GM23338 (cell line): Measurements from ENCODE around the gene PIGS. TPM values are rescaled to one million over a fixed set of nuclear protein-coding genes. Genes with fewer than 3 reads are reported as not detected.

Experiments used
- ATAC-seq: fragments of 200-7000 bp; cut with Tn5 transposase; 3 replicates; pipeline ENCODE4 v1.9.1; 2020
- DNase-seq: peaks from one replicate; pipeline ENCODE4 v3.0.0-alpha.2; 2015; ENCODE audit warnings: low spot score
- H2AFZ ChIP-seq: fragments of 200-600 bp; sonication (generic); 2 replicates; pipeline ENCODE4 v1.8.0; 2016; ENCODE audit warnings: antibody characterized with exemption, mild to moderate bottlenecking, moderate library complexity
- H3F3A ChIP-seq: fragments of 200-600 bp; sonication (generic); replicated peaks from 2 replicates; pipeline ENCODE4 v1.8.0; 2017; ENCODE audit warnings: antibody characterized with exemption, mixed run types, low read depth
- H3K27ac ChIP-seq: fragments of 200-600 bp; sonication (generic); 2 replicates; pipeline ENCODE4 v1.6.1; 2016; ENCODE audit warnings: low read depth
- H3K27me3 ChIP-seq: fragments of 200-600 bp; sonication (generic); 2 replicates; pipeline ENCODE4 v1.8.0; 2016; ENCODE audit warnings: mild to moderate bottlenecking, mixed run types, moderate library complexity; ENCODE audit not compliant: insufficient read depth
- H3K36me3 ChIP-seq: fragments of 200-600 bp; sonication (generic); 2 replicates; pipeline ENCODE4 v1.8.0; 2016; ENCODE audit warnings: mild to moderate bottlenecking; ENCODE audit not compliant: insufficient read depth
- H3K4me1 ChIP-seq: fragments of 200-600 bp; sonication (generic); 2 replicates; pipeline ENCODE4 v1.8.0; 2016; ENCODE audit warnings: mild to moderate bottlenecking, moderate library complexity; ENCODE audit not compliant: insufficient read depth
- H3K4me2 ChIP-seq: fragments of 200-600 bp; sonication (generic); 2 replicates; pipeline ENCODE4 v1.7.1; 2017; ENCODE audit warnings: mixed run types
- H3K4me3 ChIP-seq: fragments of 200-600 bp; sonication (generic); 2 replicates; pipeline ENCODE4 v1.6.1; 2016; ENCODE audit warnings: mixed run types
- H3K79me2 ChIP-seq: fragments of 200-600 bp; sonication (generic); replicated peaks from 2 replicates; pipeline ENCODE4 v1.8.0; 2017; ENCODE audit warnings: mild to moderate bottlenecking; ENCODE audit not compliant: insufficient read depth
- H3K9me2 ChIP-seq: fragments of 200-600 bp; sonication (generic); 2 replicates; pipeline ENCODE4 v1.8.0; 2017; ENCODE audit not compliant: insufficient read depth
- H4K20me1 ChIP-seq: fragments of 200-600 bp; sonication (generic); replicated peaks from 2 replicates; pipeline ENCODE4 v1.8.0; 2017; ENCODE audit warnings: mild to moderate bottlenecking; ENCODE audit not compliant: insufficient read depth
- H3K27ac Mint-ChIP-seq: 2 replicates; pipeline ENCODE4 v1.8.0; 2020; ENCODE audit warnings: inconsistent platforms, mild to moderate bottlenecking, moderate library complexity, mixed read lengths
- H3K27me3 Mint-ChIP-seq: 3 replicates; pipeline ENCODE4 v1.8.0; 2022; ENCODE audit warnings: low read depth, mild to moderate bottlenecking, moderate library complexity, mixed read lengths, inconsistent platforms; ENCODE audit not compliant: insufficient read depth, poor library complexity
- H3K36me3 Mint-ChIP-seq: 3 replicates; pipeline ENCODE4 v1.8.0; 2021; ENCODE audit warnings: low read depth, mild to moderate bottlenecking, inconsistent platforms, moderate library complexity, mixed read lengths
- H3K4me1 Mint-ChIP-seq: 3 replicates; pipeline ENCODE4 v1.8.0; 2020; ENCODE audit warnings: mild to moderate bottlenecking, inconsistent platforms, mixed read lengths
- H3K4me3 Mint-ChIP-seq: 3 replicates; pipeline ENCODE4 v1.8.0; 2021; ENCODE audit warnings: moderate library complexity, mild to moderate bottlenecking, inconsistent platforms, mixed read lengths
- H3K9me3 Mint-ChIP-seq: 3 replicates; pipeline ENCODE4 v1.8.0; 2020; ENCODE audit warnings: moderate library complexity, mild to moderate bottlenecking, inconsistent platforms, mixed read lengths
- CREB1 ChIP-seq: fragments of 250-450 bp; sonication (Bioruptor Pico); IDR thresholded peaks from 2 replicates; pipeline ENCODE4 v1.5.0; 2020; ENCODE audit warnings: low read depth, mild to moderate bottlenecking, moderate library complexity
- EZH2phosphoT487 ChIP-seq: fragments of 200-600 bp; sonication (generic); IDR thresholded peaks from one replicate; pipeline ENCODE4 v1.8.1; 2018; ENCODE audit warnings: antibody characterized with exemption; ENCODE audit not compliant: unreplicated experiment
- NANOG ChIP-seq: IDR thresholded peaks from 2 replicates; pipeline ENCODE4 v1.6.1; 2016; ENCODE audit warnings: antibody characterized with exemption, borderline replicate concordance
- POLR2AphosphoS5 ChIP-seq: IDR thresholded peaks from 2 replicates; pipeline ENCODE4 v1.6.1; 2016; ENCODE audit warnings: antibody characterized with exemption, low read depth
- STAT1 ChIP-seq: IDR thresholded peaks from one replicate; pipeline ENCODE4 v1.6.1; 2016; ENCODE audit warnings: antibody characterized with exemption; ENCODE audit not compliant: unreplicated experiment
- ZNF114 ChIP-seq: fragments of 250-450 bp; sonication (Bioruptor Pico); IDR thresholded peaks from 2 replicates; pipeline ENCODE4 v1.5.0; 2020; ENCODE audit warnings: mild to moderate bottlenecking, moderate library complexity
- ZNF331 ChIP-seq: fragments of 250-450 bp; sonication (Bioruptor Pico); IDR thresholded peaks from 2 replicates; pipeline ENCODE4 v1.5.0; 2020; ENCODE audit warnings: low read depth, mild to moderate bottlenecking, moderate library complexity
- polyA plus RNA-seq: library from polyadenylated mRNA; unstranded; fragments of >200 nt; fragmentation: Nextera tagmentation; extraction: Ambion mirVana; gene quantifications from 2 replicates; pipeline ENCODE4 v1.2.1, GENCODE V29; 2016
- total RNA-seq: library from RNA; depleted of rRNA; stranded (reverse); fragments of >200 nt; shearing (Covaris generic); gene quantifications from 2 replicates; pipeline ENCODE4 v1.2.3, GENCODE V29; 2014
- TF ChIP-seq, protein P1 (sequence below), 2 experiments: fragments of 200-600 bp in 1 of 2; sonication (generic) in 1 of 2; conservative IDR thresholded peaks; 2 replicates each; pipeline versions ENCODE4 v1.5.1 to v1.6.1; 2016 to 2017; ENCODE audit warnings: antibody characterized with exemption in 2 of 2, low read depth in 2 of 2, mild to moderate bottlenecking in 2 of 2, moderate library complexity in 1 of 2
- TF ChIP-seq, protein P2 (sequence below): fragments of 250-450 bp; sonication (Bioruptor Pico); IDR thresholded peaks from 2 replicates; pipeline ENCODE4 v1.5.0; 2020; ENCODE audit warnings: mild to moderate bottlenecking, moderate library complexity
- TF ChIP-seq, protein P3 (sequence below): IDR thresholded peaks from 2 replicates; pipeline ENCODE4 v1.6.1; 2016; ENCODE audit warnings: antibody characterized with exemption

Gene PIGS
- total and polyA plus RNA-seq, 2 experiments from 2014 or later, result 16.4 to 53.2 TPM

DNA sequence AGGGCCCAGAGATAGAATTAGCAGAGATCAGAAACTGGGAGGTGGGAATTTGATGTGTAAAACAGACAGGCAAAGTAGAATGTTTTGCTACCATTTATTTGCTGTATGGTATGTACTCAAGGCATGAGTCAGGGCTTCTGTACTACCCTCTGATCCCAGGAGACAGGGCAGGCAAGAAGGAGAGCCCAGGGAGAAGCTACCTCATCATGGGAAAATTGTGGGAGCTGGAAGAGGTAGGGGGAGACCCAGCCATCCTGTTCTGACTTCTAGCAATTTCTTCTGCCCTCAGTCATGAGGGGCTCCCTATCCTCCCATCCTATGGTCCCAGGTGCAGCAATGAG is 1.7 kb upstream of the PIGS start (continued):
- TF ChIP-seq POLR2AphosphoS5, result no peak
- TF ChIP-seq, protein P1, sequence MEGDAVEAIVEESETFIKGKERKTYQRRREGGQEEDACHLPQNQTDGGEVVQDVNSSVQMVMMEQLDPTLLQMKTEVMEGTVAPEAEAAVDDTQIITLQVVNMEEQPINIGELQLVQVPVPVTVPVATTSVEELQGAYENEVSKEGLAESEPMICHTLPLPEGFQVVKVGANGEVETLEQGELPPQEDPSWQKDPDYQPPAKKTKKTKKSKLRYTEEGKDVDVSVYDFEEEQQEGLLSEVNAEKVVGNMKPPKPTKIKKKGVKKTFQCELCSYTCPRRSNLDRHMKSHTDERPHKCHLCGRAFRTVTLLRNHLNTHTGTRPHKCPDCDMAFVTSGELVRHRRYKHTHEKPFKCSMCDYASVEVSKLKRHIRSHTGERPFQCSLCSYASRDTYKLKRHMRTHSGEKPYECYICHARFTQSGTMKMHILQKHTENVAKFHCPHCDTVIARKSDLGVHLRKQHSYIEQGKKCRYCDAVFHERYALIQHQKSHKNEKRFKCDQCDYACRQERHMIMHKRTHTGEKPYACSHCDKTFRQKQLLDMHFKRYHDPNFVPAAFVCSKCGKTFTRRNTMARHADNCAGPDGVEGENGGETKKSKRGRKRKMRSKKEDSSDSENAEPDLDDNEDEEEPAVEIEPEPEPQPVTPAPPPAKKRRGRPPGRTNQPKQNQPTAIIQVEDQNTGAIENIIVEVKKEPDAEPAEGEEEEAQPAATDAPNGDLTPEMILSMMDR (conservative IDR thresholded peaks at IDR 0.05; ENCODE audit: low read depth in 2 of 2), result no peak

DNA sequence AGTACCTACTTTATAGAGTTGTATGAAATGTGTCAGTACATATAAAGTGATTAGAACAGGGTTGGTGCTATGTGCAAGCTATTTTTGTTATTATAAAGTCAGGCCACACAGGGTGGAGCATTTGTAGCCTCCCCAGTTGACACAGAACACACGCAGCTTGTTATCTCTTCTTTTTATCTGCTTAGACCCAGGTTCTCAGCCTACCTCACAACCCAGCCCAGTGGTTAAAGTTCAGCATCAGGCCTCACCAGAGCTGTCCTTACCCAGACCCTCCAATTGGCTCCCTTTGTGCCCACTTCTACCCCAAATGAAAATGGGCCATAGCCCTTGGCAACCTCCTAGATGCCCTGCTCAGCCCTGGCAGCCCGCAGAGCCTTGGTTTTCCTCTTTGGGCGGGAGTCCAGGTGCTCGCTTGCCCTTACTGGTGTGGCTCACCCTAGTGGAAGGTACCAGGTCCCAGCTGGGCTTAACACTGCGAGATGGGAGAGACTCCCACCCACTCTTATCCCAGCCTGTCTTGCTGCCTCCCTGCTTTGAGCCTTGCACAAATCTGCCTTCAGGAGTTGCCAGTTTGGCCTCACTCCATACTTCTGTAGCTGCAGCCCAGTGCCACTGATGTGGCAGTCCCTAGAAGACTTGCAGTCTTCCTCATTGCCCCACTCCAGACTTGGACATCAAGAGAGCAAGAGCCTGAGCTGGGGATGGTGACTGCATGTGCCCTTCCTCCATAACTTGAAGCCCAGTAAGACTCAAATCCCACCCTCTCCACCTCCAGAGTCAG is 1.1 kb upstream of the PIGS start:
- Mint-ChIP-seq H3K4me1 (peaks cover 33% of the 10 kb centered on the region), H3K9me3 (no peaks in the 10 kb centered on the region)

DNA sequence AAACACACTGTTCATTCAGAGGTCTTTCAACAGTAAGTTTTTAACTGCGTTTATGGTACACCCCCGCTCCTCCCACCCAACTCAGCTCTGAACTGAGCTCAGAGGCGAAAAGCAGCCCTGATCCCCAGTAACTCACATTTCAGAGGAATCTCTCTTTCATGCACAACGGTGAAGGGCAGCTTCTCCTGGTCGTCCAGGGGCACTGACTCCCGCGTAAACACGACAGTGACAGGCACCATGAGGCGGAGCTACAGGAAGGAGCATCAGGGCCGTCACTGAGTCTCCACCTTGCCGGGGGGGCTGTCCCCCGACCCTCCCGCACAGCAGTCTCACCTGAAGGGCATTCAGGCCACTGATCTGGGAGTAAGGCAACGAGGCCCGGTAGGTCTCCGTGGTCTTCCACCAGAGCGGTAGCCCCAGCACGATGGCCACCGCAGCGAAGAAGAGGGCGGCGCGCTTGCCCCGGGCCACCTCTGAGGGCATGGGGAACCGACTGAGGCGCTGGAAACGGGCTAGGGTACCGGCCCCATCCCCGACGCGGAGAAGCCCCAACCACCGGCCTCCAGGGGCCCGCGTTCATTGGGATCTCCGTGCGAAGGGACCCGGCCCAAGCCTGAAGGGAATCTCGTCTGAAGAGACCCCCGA is 486 bp downstream of the PIGS start:
- Mint-ChIP-seq H3K9me3 (no peaks in the 10 kb centered on the region), H3K27ac (peak overlapping the region; percentile 90), H3K4me3 (peak overlapping the region; percentile 97), H3K27me3 (peaks cover 15% of the 10 kb centered on the region), H3K4me1 (peaks cover 22% of the 10 kb centered on the region), H3K36me3 (peaks cover 11% of the 10 kb centered on the region; the same call in 1 of the 3 replicates)
- H3K4me2 ChIP-seq, result peak overlapping the region; percentile 97
- peaks cover 3% of the 10 kb centered on the region for H4K20me1 ChIP-seq
- H3K4me1 ChIP-seq, result peaks cover 20% of the 10 kb centered on the region
- H3F3A ChIP-seq, result peaks cover 4% of the 10 kb centered on the region; the same call in 1 of the 2 replicates
- DNase-seq (peak; percentile 71), ATAC-seq (peak; percentile 49)
- no peaks in the 10 kb centered on the region for H3K9me2 ChIP-seq
- 0 out of 2 replicates have a peak overlapping the region, but pooled peaks have one; percentile 69 for H3K27ac ChIP-seq
- H3K27me3 ChIP-seq, result peaks cover 4% of the 10 kb centered on the region; the same call in 1 of the 2 replicates
- H3K79me2 ChIP-seq, result peaks cover 43% of the 10 kb centered on the region
- H3K4me3 ChIP-seq, result peak overlapping the region; percentile 95
- H2AFZ ChIP-seq, result peak overlapping the region; percentile 96
- no peaks in the 10 kb centered on the region; the same call in none of the 2 replicates for H3K36me3 ChIP-seq
- no peak for TF ChIP-seq STAT1
- TF ChIP-seq EZH2phosphoT487, result no peak
- TF ChIP-seq ZNF331 (CRISPR knock-in tag), result no peak
- TF ChIP-seq, protein P2, sequence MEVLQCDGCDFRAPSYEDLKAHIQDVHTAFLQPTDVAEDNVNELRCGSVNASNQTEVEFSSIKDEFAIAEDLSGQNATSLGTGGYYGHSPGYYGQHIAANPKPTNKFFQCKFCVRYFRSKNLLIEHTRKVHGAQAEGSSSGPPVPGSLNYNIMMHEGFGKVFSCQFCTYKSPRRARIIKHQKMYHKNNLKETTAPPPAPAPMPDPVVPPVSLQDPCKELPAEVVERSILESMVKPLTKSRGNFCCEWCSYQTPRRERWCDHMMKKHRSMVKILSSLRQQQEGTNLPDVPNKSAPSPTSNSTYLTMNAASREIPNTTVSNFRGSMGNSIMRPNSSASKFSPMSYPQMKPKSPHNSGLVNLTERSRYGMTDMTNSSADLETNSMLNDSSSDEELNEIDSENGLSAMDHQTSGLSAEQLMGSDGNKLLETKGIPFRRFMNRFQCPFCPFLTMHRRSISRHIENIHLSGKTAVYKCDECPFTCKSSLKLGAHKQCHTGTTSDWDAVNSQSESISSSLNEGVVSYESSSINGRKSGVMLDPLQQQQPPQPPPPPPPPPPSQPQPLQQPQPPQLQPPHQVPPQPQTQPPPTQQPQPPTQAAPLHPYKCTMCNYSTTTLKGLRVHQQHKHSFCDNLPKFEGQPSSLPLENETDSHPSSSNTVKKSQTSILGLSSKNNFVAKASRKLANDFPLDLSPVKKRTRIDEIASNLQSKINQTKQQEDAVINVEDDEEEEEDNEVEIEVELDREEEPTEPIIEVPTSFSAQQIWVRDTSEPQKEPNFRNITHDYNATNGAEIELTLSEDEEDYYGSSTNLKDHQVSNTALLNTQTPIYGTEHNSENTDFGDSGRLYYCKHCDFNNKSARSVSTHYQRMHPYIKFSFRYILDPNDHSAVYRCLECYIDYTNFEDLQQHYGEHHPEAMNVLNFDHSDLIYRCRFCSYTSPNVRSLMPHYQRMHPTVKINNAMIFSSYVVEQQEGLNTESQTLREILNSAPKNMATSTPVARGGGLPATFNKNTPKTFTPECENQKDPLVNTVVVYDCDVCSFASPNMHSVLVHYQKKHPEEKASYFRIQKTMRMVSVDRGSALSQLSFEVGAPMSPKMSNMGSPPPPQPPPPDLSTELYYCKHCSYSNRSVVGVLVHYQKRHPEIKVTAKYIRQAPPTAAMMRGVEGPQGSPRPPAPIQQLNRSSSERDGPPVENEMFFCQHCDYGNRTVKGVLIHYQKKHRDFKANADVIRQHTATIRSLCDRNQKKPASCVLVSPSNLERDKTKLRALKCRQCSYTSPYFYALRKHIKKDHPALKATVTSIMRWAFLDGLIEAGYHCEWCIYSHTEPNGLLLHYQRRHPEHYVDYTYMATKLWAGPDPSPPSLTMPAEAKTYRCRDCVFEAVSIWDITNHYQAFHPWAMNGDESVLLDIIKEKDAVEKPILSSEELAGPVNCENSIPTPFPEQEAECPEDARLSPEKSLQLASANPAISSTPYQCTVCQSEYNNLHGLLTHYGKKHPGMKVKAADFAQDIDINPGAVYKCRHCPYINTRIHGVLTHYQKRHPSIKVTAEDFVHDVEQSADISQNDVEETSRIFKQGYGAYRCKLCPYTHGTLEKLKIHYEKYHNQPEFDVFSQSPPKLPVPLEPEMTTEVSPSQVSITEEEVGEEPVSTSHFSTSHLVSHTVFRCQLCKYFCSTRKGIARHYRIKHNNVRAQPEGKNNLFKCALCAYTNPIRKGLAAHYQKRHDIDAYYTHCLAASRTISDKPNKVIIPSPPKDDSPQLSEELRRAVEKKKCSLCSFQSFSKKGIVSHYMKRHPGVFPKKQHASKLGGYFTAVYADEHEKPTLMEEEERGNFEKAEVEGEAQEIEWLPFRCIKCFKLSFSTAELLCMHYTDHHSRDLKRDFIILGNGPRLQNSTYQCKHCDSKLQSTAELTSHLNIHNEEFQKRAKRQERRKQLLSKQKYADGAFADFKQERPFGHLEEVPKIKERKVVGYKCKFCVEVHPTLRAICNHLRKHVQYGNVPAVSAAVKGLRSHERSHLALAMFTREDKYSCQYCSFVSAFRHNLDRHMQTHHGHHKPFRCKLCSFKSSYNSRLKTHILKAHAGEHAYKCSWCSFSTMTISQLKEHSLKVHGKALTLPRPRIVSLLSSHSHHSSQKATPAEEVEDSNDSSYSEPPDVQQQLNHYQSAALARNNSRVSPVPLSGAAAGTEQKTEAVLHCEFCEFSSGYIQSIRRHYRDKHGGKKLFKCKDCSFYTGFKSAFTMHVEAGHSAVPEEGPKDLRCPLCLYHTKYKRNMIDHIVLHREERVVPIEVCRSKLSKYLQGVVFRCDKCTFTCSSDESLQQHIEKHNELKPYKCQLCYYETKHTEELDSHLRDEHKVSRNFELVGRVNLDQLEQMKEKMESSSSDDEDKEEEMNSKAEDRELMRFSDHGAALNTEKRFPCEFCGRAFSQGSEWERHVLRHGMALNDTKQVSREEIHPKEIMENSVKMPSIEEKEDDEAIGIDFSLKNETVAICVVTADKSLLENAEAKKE, result no peak
- TF ChIP-seq CREB1 (CRISPR knock-in tag), result no peak
- TF ChIP-seq NANOG, result no peak
- TF ChIP-seq, protein P3, sequence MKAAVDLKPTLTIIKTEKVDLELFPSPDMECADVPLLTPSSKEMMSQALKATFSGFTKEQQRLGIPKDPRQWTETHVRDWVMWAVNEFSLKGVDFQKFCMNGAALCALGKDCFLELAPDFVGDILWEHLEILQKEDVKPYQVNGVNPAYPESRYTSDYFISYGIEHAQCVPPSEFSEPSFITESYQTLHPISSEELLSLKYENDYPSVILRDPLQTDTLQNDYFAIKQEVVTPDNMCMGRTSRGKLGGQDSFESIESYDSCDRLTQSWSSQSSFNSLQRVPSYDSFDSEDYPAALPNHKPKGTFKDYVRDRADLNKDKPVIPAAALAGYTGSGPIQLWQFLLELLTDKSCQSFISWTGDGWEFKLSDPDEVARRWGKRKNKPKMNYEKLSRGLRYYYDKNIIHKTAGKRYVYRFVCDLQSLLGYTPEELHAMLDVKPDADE, result no peak

More for the DNA sequence above, 1.1 kb upstream of the PIGS start:
- H3K9me2 ChIP-seq, result no peaks in the 10 kb centered on the region
- no peak overlapping the region for H3K27ac ChIP-seq
- TF ChIP-seq ZNF114, result no peak
- H3K36me3 ChIP-seq, result no peaks in the 10 kb centered on the region; the same call in 1 of the 2 replicates
- ATAC-seq, result no peak
- Mint-ChIP-seq H3K27ac (no peak overlapping the region), H3K27me3 (peaks cover 17% of the 10 kb centered on the region), H3K4me3 (peak overlapping the region; percentile 97), H3K36me3 (peaks cover 17% of the 10 kb centered on the region)
- H3K4me2 ChIP-seq, result peak overlapping the region; percentile 89
- H3K27me3 ChIP-seq, result peaks cover 4% of the 10 kb centered on the region; the same call in 1 of the 2 replicates
- H3K4me3 ChIP-seq, result peak overlapping the region; percentile 95
- H3K79me2 ChIP-seq, result peaks cover 28% of the 10 kb centered on the region
- peaks cover 29% of the 10 kb centered on the region for H3K4me1 ChIP-seq
- peaks cover 3% of the 10 kb centered on the region for H4K20me1 ChIP-seq
- H2AFZ ChIP-seq, result peak overlapping the region; percentile 99; the same call in 1 of the 2 replicates
- H3F3A ChIP-seq, result peaks cover 8% of the 10 kb centered on the region
- DNase-seq, result no peak
